ENCODE measurements around the gene ADAMTS2.

Gene ADAMTS2

DNA sequence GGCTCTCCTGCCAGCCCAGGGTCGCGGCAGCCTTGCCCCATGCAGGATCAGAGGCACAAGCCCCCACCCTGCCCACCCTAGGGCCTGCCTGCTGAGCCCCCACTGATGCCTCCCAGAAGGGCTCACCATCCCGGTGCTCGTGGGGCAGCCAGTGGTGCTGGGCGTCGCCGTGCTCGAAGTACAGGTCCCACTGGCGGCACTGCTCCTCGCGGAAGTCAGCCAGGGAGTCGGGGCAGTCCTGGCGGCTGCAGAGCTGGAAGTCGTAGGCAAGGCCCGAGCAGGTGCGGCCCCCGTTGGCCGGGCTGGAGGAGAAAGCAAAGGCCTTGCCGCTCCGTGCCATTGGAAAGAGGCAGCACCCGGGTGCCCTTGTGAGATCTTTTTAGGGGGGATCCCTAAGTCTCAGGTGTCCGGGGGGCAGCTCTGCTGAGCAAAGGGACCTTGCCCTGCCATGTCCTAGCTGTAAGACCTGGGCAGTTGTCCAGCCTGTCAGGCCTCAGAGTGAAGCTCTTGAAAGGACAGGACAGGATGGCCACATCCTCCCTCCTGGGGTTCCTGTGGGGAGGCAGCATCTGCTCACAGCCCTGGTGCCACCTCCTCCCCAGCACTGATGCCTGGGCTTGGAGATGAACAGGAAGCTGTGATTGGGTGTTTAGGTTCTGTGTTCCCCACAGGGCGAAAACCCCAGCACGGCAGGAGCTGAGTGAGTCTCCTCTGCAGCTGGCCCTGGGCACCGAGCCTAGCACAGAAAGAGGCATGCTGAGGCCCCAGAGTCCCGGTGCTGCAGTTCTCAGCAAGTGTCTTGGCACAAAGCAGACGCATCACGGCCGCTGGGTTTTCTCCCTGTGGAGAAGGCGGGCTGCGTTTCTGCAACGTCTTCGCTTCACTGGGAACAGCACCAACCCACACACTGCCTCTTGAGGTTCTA, 207.4 kb downstream of the ADAMTS2 start:
- no peak for DNase-seq (ENCODE audit: low spot score)

DNA sequence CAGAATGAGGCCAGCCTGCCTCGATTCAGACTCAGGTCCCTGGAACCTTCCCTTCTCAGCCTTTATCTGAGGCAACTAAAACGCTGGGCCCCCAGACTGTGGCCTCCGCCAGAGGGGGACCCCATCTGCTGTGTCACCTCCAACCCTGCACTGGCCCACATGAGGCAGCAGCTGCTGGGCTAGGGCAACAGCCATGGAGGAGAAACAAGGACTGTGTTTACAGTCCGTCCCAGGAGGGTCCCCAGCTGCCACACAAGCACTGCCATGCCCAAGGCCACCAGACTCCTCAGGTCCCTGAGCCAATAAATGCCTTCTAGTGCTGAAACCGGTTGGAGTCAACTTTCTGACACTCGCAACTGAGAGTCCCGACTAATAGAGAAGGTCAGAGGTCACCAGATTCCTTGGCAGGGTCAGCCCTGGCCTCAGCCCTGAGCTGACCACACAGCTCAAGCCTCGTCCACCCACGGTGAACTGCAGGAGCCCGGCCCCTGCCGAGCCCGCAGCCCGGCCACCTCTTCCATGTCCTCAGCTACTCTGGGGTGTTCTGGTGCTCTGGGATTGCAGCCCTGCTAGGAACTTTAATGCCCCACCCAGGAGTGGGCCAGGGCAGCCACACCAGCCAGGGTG, 208.1 kb downstream of the ADAMTS2 start:
- DNase-seq (ENCODE audit: low spot score), result no peak

DNA sequence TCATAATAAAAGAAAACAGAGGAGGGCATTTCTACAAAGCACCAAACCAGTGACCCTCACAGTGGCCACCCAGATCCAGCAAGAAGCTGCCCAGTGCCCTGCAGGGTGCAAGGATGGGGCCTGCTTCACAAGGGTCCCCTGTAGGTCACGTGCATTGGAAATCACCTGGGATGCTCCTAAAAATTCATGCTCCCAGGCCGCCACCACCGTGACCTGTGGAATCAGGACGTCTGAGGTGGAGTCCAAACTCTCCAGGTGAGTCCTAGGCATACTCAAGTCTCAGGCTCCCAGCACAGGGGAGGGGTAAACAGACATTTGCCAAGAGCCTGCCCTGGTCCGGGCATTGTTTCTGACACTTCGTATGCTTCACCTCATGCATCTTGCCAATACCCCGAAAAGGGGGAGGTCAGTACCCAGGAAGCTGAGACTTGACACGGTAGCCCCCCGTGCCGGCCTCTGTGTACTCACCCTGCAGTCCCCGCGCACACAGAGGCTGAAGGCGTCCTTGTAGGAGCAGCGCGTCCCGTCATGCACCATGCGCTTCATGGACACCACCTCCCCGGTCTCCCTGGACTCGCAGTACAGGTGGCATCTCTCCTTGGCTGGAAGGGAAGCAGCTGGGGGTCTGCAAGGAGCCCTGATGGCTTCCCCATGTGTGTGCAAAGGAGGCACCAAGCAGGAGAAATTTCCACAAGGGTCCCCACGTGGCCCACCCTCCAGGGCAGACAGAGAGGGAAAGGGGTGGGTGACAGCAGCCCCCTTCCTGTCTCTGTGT, 209.6 kb downstream of the ADAMTS2 start:
- no peak for DNase-seq (ENCODE audit: low spot score)

DNA sequence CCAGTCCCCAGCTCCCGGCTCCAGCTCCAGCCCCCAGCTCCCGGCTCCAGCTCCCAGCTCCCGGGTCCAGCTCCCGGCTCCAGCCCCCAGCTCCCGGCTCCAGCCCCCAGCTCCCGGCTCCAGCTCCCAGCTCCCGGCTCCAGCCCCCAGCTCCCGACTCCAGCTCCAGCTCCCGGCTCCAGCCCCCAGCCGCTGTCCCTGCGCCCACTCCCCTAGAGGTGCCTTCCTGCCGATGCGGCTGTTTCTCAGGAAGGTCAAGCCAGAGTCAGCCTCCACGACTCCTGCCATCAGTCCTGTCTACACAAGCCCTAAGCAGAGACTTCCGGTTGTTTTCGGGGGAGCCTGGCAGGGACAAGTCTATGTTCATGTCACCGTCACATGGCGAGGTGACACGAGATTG, 210.3 kb downstream of the ADAMTS2 start:
- DNase-seq (ENCODE audit: low spot score), result no peak

DNA sequence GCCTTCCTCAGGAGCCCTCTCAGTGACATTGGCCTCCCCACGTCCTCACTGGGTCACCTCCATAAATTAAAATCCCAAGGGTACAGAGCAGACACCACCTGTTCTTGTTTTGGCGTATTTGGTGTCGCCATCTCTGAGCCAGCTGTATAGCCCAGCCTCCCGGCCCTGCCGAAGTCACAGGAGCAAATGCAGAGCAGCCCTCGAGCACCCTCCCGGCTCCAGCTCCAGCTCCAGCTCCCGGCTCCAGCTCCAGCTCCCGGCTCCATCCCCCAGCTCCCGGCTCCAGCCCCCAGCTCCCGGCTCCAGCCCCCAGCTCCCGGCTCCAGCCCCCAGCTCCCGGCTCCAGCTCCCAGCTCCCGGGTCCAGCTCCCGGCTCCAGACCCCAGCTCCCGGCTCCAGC, 210.8 kb downstream of the ADAMTS2 start:
- no peak for DNase-seq (ENCODE audit: low spot score)

DNA sequence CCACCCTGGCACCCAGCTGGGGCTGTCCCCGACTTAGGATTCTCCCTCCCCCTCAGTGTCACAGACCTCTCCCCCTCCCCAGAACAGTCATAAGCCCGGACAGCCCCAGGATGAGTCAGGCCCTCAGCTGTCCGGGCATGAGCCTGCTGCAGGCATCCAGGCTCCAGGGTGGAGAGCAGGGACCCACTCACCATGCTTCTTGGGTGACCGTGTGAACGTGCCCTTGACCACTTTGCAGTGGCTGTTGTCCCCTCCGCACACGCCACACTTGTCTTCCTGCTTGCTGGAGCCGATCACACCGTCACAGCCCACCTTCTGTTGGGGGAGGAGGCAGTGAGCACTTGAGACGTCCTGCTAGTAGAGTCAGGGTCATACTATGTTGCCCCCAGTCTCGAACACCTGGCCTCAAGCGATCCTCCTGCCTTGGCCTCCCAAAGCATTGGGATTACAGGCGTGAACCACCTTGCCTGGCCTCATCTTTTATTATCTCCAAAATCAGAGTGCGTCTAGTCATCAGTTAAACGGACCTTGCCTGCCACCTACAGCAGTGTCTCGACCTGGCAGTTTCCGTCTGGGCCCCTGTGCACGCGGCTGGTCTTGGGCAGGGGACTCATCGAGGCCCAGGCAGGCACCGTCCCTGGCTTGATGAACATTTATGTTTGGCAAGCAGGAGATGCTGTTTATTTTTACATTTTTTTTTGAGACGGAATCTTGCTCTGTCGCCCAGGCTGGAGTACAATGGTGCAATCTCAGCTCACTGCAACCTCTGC, 212.5 kb downstream of the ADAMTS2 start:
- DNase-seq (ENCODE audit: low spot score), result peak; percentile 31

DNA sequence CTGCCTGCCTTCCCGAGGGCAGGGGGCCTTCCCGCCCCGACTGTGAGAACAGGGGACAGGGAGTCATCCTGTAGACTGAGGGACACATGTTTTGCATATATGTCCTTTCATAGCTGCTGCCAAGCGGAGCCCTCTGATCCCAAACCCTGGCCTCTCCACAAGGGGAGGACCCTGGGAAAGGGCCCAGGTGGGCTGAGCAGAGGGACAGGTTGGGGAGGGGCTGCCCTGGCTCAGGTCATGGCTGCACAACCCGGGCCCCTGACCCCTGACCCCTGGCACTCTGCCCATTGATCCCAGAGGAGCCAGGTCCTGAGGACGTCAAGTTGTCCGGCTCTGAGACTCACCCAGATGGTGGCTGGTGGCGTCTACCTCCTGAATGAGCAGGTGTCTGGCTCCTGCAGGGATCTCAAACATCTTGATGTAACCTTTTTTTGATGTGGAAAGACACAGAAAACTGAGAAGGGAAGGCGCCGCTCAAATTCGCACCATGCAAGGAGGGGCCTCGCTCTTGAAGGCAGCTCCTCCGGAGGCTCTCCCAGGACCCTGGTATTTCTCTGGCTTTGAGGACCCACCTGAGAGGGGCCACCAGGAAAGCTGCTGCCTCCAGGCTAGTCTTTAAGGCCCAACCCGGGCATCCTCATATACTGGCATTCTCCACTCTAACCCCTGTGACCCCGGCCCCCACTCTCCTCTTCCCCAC, 213.2 kb downstream of the ADAMTS2 start:
- no peak for DNase-seq (ENCODE audit: low spot score)

DNA sequence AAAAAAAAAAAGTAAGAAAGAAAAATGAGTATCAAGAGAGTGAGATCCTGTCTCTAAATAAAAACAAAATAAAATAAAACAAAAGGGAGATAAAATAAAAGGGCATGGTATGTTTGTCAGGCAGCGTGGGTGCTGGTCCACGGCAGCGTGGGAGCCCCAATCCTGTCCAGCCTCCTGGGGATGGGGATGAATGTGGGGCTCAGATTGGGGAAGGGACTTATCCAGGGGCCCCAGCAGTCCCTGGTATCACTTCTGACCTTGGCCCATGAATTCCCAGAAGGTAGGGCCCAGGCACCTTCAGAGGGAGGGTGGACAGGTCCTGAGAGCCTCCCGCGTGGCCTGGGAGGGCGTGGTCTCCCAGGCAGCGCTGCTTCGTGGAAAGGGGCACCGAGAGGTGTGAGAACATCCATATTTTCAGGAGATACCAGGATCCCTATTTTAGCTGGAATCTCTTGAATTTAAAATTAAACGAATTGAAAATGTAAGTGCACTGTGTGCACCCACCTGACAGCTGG, 213.9 kb downstream of the ADAMTS2 start:
- DNase-seq (ENCODE audit: low spot score), result no peak

DNA sequence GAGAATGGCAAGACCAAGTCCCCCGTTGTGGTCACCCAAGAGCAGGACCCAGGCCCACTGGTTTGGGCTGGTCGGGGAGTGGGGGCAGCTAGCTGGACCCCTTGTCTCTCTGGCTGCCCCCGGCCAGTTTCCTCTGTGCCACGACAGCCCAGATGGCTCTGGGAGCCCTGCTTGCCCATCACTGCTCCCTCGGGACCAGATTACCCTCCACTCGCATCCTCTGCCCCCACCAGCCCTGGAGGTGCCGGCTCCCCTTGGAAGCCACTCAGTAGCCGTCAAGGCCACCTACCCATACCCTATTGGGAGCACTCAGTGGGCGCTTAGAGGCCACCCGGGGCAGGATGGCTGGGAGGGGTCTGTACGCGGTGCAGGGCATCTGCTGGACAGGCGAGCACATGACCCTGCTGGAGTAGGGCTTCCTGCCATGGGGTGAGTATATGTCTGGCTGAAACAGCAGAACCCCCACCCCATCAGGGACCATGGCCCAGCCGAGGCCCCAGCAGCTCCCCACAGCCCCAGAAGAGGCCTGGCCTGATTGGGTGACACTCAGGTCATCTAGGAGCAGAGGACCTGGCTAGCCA, 215.1 kb downstream of the ADAMTS2 start:
- DNase-seq (ENCODE audit: low spot score), result no peak

DNA sequence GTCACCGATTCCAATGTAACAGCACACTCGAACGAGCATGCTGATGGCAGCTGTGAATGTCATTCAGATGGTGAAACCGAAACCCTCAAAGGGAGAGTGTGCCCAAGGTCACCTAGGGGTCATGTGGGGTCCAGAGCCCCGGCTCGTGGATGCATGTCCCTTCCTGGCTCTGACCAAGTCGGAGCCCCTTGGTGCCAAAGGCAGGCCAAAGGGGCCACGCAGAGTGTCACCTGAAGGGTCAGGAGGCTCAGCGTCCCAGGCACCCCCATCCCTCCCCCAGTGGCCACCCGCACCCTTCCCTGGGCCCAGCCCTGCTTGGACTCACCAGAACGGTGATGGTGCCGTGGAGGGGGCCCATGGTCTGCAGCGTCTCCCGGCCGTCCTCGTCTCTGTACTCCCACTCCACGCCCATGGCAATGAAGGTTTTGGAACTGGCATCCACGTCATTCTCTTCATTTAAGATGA, 215.6 kb downstream of the ADAMTS2 start:
- DNase-seq (ENCODE audit: low spot score), result no peak

DNA sequence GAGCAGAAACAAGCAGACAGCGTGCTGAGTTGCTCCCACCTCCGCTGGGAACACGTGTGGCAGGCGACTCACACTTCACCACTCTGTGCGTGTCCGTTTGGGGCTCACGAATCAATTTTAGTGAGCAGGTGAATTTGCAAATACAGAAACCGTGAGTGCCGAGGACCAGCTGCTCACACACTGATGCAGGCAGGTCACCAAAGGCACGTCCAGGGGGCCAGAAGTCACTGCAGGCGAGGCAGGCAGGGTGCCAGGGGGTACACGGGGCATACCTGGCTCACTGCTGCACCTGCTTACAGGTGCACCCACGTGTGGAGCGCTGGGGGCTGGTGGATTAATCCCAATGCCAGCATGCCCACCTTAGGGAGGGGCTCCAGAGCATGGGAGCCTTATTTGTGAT, 216.3 kb downstream of the ADAMTS2 start:
- DNase-seq (ENCODE audit: low spot score), result no peak

DNA sequence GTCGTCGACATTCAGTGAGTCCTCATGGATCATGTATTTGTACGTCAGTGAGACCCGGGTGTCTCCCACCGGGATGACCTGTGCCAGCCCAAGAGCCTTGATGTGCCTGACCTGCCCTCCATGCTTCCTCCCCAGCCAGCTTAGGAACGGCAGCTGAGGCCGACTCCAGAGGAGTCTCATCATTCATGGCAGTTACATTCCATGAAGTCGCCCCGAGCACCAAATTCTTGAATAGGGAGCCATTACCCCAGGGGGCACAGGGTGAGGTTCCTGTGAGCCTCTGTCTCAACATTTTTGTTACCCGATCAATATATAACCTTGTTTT, 217.3 kb downstream of the ADAMTS2 start:
- no peak for DNase-seq (ENCODE audit: low spot score)

DNA sequence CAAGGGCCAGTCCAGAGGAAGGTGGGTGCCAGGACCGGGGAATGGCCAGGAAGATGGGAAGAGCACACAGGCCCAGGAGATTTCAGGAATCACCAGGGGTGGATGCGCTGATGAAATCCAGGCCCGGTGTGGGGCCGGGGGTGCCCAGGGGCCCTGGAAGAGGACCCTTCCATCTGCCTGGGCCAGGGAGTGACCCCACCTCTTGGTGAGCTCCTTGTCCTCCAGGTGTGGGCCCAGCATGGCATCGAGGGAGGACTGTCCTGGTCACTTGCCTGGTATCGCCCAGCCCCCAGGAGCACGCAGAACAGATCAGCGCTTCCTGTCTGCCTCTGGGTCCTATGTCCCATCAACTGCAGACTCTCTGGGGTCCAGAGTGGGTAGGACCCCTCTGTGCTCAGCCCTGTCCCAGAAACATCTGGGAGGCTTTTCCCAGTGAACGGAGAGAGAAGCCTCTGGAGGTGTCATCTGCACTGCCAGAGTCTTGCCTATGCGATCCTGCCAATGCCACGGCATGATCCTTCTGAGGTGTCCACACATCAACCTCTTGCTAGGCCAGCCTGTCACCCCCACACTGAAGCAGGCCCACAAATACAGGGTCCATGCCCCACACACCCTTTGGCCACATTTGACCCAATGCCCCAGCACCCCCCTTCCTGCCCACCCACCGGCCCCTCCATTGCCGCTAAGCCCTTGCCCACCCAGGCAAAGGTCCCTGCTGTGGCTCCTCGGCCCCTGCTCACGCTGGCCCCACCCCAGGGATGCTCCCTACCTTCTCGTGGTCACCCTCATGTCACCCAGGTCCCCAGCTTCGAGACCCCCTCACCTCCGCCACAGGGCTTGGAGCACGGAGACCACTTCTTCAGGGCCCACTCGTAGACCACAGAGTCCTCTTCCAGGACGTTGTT, 217.9 kb downstream of the ADAMTS2 start:
- DNase-seq (ENCODE audit: low spot score), result no peak

DNA sequence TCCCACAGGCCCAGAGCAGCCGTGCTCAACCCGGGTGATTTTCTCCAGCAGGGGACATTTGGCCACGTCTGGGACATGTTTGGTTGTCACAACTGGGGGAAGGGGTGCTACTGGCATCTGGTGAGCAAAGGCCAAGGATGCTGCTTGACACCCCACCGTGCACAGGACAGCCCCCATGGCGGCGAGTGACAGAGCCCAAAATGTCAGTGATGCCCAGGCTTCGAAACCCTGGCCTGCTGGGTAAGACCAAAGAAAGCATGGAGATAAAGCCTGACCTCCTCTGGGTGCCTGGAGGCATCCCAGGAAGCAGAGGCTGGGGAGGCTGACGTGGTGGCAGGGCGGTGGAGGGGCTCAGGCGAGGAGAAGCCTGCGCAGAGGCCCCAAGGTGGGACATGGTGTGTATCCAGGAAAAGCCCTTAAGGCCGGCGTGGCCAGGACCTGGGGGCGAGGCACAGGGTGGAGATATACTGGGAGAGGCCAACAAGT, 218.7 kb downstream of the ADAMTS2 start:
- DNase-seq (ENCODE audit: low spot score), result no peak

DNA sequence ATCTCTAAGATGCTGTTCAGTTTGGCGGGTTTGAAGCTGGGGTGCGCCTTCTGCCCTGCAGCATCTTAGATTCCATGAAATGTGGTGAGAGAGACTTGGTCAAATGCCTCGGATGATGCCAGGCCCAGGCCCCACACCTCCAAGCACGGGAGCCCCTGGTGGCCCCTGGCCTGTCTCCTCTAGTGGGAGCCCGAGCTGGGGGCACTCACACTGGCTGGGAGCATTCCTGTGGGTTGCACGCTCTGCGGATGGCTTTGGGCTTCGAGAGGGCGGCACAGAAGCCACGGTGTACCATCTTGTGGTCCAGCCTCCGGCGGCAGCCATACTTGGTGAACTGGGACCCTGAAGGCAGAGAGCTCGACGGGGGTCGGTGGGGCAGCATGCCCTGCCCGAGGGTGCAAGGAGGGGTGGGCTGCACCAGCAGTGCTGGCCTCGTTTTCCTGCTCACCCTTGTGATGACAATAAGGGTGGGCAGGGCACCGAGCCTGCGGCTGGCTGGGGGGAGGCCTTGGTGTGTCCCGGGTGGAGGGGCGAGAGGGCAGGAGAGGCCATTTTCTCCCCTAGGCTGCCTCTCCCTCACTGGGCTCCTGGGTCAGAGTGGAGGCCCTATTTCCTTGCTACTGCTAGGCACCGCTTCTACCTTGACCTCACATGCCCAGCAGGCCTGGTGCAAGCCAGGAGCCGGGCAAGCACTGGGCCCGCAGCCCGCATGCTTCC, 219.3 kb downstream of the ADAMTS2 start:
- no peak for DNase-seq (ENCODE audit: low spot score)

DNA sequence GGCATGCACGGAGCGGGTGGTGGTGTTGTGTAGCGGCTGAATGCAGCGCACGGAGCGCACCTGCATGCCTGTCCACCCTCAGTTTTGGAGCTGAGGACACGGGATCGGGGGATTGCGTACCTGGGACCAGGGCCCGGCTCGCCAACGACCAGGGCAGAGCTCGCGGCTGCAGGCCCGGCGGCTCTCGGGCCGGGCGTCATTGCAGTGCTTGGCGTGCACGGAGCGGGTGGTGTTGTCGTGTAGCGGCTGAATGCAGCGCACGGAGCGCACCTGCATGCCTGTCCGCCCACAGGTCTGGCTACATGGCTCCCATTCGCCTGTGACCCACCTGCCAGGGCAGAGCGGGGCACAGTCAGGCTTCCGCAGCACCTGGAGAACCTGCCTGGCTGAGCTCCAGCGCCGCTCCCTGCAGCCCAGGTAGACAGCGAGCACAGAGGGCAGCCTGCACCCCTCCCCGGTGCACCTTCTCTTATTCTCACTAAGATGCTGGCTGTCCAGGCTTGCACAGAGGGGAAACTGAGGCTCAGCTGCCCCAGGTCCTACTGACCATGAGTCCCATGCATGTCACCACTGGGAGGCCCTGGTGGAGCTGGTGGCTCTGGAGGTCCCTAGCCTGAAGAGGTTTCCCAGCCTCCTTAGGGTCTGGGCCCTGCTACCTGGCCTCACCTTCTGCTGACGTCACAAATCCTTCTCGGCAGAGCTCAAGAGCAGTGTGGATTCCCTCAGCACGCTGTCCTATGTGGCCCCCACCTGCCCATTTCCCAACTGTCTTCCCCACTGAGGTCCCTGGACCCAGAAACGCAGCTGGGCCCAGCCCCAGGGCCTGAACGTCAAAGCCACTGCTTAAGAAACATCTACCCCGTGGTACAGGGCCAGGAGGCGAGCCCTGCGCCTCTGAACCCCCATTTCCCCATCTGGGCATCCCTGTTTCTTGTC, 220.1 kb downstream of the ADAMTS2 start:
- no peak for DNase-seq (ENCODE audit: low spot score)

DNA sequence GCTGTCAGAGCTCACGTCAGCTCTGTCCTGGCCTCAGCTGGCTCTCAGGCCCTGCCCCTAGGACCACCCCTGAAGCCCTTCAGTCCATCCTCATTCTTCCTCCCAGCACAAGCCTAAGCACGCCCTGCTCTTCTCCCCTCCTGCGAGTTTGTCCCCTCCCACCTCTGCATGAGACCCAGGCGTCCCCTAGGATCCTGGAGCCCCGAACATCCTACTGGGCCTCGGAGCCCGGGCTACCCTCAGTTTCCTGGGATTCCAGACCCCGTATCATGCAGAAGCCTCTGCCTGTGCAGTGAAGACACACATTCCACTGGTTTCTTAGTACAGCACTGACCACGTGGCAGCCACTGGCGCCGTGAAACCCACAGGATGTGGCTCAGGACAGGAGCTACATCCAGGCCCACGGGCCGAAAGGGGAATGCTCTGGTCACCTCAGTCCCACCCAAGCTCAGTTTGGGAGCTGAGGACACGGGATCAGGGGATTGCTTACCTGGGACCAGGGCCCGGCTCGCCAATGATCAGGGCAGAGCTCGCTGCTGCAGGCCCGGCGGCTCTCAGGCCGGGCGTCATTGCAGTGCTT, 220.9 kb downstream of the ADAMTS2 start:
- DNase-seq (ENCODE audit: low spot score), result no peak
